DND-41 (cell line): ENCODE results near the gene SYCE3.

ENCODE experiments used
- EZH2 ChIP-seq: IDR thresholded peaks from 3 replicates; pipeline ENCODE4 v1.6.1; 2012; ENCODE audit warnings: borderline replicate concordance, low read depth, mild to moderate bottlenecking, moderate library complexity, low read length, inconsistent platforms; ENCODE audit not compliant: severe bottlenecking
- TF ChIP-seq, protein P1 (sequence below): IDR thresholded peaks from 2 replicates; pipeline ENCODE4 v1.5.1; 2012; ENCODE audit warnings: borderline replicate concordance, low read length, moderate library complexity, mild to moderate bottlenecking; ENCODE audit not compliant: poor library complexity, severe bottlenecking; ENCODE audit errors: extremely low read depth

- TF ChIP-seq, protein P1, sequence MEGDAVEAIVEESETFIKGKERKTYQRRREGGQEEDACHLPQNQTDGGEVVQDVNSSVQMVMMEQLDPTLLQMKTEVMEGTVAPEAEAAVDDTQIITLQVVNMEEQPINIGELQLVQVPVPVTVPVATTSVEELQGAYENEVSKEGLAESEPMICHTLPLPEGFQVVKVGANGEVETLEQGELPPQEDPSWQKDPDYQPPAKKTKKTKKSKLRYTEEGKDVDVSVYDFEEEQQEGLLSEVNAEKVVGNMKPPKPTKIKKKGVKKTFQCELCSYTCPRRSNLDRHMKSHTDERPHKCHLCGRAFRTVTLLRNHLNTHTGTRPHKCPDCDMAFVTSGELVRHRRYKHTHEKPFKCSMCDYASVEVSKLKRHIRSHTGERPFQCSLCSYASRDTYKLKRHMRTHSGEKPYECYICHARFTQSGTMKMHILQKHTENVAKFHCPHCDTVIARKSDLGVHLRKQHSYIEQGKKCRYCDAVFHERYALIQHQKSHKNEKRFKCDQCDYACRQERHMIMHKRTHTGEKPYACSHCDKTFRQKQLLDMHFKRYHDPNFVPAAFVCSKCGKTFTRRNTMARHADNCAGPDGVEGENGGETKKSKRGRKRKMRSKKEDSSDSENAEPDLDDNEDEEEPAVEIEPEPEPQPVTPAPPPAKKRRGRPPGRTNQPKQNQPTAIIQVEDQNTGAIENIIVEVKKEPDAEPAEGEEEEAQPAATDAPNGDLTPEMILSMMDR: no peak
- TF ChIP-seq EZH2: no peak
These were observed 7.3 kb upstream of the SYCE3 start for GRCh38 chr22:50569896-50570535.
